Sigmoid colon (tissue), 4 donors: ENCODE data around the gene HOOK2.

Experiments
- EP300 ChIP-seq, 4 donors: sonication (generic); formaldehyde crosslinking; IDR thresholded peaks; one replicate each; pipeline ENCODE4 v1.6.1; 2017; ENCODE audit warnings: antibody characterized with exemption in 4 of 4
- POLR2A ChIP-seq, 2 donors: fragments of 450-650 bp; IDR thresholded peaks; one replicate each; pipeline ENCODE4 v1.6.1; 2016; ENCODE audit warnings: antibody characterized with exemption in 2 of 2, mild to moderate bottlenecking in 2 of 2, moderate library complexity in 2 of 2
- TF ChIP-seq, protein P1 (sequence below), 4 experiments: fragments of 450-650 bp in 3 of 4; fragments of 200-600 bp in 1 of 4; IDR thresholded peaks; one replicate each; pipeline ENCODE4 v1.5.1; 2016 to 2019; ENCODE audit warnings: antibody characterized with exemption in 4 of 4, mild to moderate bottlenecking in 3 of 4, moderate library complexity in 2 of 4

DNA sequence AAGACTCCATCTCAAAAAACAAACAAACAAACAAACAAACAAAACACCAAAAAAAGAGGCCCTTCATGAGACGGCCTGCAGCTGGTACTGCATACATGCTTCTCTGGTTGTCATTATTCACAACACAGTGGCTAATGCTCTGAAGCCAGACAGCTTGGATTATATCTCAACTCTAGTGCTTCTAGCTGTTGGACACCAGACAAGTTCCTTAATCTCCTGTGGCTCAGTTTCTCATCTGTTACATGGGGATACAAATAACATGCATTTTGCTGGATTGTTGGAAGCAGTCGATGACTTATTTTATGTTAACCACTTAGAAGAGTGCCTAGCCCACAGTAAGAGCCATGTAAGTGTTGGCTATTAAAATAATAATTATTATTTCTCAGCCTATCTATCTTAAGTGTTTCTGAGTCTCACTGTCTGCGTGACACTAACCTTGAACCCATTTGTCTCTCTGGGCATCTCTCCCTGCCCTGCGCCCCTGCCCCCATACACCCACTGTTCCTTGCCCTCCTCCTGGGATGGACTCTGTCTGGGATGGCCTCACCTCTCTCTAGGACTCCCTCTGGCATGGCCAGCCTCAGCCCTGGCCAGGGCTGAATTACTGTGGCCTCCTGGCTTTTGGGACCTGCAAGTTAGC is 12.8 kb upstream of the HOOK2 start:
- TF ChIP-seq, protein P1, sequence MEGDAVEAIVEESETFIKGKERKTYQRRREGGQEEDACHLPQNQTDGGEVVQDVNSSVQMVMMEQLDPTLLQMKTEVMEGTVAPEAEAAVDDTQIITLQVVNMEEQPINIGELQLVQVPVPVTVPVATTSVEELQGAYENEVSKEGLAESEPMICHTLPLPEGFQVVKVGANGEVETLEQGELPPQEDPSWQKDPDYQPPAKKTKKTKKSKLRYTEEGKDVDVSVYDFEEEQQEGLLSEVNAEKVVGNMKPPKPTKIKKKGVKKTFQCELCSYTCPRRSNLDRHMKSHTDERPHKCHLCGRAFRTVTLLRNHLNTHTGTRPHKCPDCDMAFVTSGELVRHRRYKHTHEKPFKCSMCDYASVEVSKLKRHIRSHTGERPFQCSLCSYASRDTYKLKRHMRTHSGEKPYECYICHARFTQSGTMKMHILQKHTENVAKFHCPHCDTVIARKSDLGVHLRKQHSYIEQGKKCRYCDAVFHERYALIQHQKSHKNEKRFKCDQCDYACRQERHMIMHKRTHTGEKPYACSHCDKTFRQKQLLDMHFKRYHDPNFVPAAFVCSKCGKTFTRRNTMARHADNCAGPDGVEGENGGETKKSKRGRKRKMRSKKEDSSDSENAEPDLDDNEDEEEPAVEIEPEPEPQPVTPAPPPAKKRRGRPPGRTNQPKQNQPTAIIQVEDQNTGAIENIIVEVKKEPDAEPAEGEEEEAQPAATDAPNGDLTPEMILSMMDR (IDR thresholded peaks at IDR 0.05): no peak
- TF ChIP-seq EP300 (IDR thresholded peaks at IDR 0.05): no peak
- no peak for TF ChIP-seq POLR2A (IDR thresholded peaks at IDR 0.05)
